Fibroblast of mammary gland (primary cell): Measurements from ENCODE around the gene RNU2-1.

Source experiments
- DNase-seq: peaks from one replicate; pipeline ENCODE4 v3.0.0-alpha.2; 2010; ENCODE audit warnings: low read depth
- H3K4me3 ChIP-seq: 2 replicates; pipeline ENCODE4 v1.5.1; 2011; ENCODE audit warnings: low read depth, mild to moderate bottlenecking, low read length, moderate library complexity; ENCODE audit not compliant: control insufficient read depth
- CTCF ChIP-seq: conservative IDR thresholded peaks from 2 replicates; pipeline ENCODE4 v1.5.1; 2011; ENCODE audit warnings: low read depth, low read length, inconsistent platforms; ENCODE audit not compliant: control insufficient read depth, insufficient read depth

The RNU2-1 gene

GRCh38 chr17:43224146-43224705 is 9.6 kb downstream of the RNU2-1 start:
- no peak for TF ChIP-seq CTCF
- DNase-seq: no peak
- H3K4me3 ChIP-seq: no peak overlapping the region

DNA sequence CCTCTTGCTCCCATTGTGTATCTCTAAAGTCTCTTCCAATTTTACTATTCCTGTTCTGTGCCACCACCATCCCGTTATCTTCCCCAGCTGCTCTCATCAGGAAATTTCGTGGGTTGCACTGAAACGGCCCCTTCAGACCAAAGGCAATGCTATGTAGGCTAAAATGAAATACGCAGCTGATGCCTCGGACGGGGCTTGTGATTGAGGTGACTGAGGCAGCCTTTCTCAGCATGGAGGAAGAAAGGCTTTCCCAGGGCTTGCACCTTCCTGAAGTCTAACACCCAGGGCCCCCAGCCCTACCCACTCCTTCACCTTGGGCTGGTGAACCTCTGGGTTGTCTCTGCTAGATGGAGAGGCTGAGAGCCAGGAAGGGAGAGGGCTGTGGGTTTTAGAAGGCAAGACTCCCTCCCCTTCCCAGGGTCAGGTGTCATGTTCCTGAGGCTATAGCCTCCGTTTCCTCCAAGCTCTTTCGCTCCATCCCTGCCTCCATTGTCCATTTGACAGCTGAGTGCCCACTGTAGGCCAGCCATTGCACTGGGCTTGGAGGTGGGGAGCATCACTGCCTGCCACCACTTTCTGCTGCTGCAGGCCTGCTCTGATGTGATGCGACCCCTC is 13.2 kb downstream of the RNU2-1 start:
- TF ChIP-seq CTCF: no peak
- DNase-seq: no peak
- H3K4me3 ChIP-seq: no peak overlapping the region

DNA sequence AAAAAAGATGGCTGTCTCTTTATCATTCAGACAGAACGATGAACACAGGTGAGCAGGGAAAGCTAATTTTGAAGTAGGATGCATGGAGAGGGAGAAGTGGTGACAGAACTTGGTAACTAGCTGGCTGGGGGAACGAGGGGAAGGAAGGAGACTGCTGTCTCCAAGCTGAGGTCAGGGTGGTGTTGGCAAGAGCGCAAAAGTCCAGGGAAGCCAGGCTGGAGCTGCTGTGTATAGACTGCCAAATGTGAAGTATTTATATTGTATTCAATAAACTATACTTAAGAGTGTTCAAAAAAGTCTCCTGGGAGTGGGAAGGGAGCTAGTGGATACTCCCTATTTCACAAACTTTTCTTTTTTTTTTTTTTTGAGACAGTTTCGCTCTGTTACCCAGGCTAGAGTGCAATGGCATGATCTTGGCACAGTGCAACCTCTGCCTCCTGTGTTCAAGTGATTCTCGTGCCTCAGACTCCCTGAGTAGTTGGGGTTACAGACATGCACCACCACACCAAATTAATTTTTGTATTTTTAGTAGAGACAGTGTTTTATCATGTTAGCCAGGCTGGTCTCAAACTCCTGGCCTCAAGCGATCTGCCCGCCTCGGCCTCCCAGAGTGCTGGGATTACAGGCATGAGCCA is 13.9 kb downstream of the RNU2-1 start:
- no peak for TF ChIP-seq CTCF
- DNase-seq: no peak
- H3K4me3 ChIP-seq: no peak overlapping the region

DNA sequence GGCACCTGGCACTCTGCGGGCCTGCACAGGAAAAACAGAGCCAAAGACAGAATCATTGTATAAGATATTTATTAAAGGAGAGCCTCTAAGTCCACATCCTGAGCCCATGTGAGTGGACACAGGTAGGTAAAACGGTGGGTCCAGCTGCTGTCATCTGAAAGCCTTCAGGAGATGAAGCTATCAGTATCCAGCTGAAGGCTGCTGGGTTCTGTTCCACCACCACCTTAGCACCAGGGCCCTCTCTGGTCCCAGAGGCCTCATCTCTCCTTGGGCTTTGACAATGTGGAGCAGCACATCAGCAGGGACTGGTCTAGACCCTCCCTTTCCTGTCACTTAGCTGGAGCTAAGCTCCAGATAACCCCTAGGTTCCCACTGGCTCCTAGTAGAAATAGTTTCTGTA is 14.8 kb downstream of the RNU2-1 start:
- DNase-seq: no peak
- TF ChIP-seq CTCF: no peak
- no peak overlapping the region for H3K4me3 ChIP-seq

- no peak for DNase-seq
- TF ChIP-seq CTCF: no peak
- no peak overlapping the region for H3K4me3 ChIP-seq
Measured at GRCh38 chr17:43217614-43218087, 16.1 kb downstream of the RNU2-1 start.

- H3K4me3 ChIP-seq: no peak overlapping the region
- no peak for TF ChIP-seq CTCF
- DNase-seq: no peak
Measured at GRCh38 chr17:43216762-43217613, 16.8 kb downstream of the RNU2-1 start.
